ENCODE data around the gene SEMG2.

The SEMG2 gene

GRCh38 chr20:45206725-45207124, 14.4 kb upstream of the SEMG2 start, which contains the start of gene SEMG1:
Gene SEMG1, plus strand, starts transcription at chr20:45207033. Its CDS starts 21 bp downstream, at chr20:45207054.
- Histone ChIP-seq H3K9me2 (replicated peaks; ENCODE audit: insufficient read depth, low read length) (no peaks in the 10 kb centered on the region), H4K20me1 (ENCODE audit: insufficient read depth, low read length) (no peaks in the 10 kb centered on the region), H3F3A (ENCODE audit: insufficient read depth, low read length) (no peaks in the 10 kb centered on the region), H2AFZ (ENCODE audit: low read length) (no peak within 1 kb of the TSS), H3K9me3 (replicated peaks; ENCODE audit: insufficient read depth, low read length) (no peaks in the 10 kb centered on the region), H3K4me1 (ENCODE audit: low read length) (no peaks in the 10 kb centered on the region), H3K27me3 (replicated peaks; ENCODE audit: insufficient read depth, low read length) (no peaks in the 10 kb centered on the region), H3K36me3 (replicated peaks; ENCODE audit: insufficient read depth, low read length) (no peaks in the 10 kb centered on the region), H3K4me2 (ENCODE audit: low read depth, low read length) (no peak within 1 kb of the TSS), H3K79me2 (ENCODE audit: low read length) (no peaks in the 10 kb centered on the region), H3K9ac (ENCODE audit: low read length) (no peak within 1 kb of the TSS), H3K27ac (ENCODE audit: low read length) (no peak within 1 kb of the TSS), H3K4me3 (ENCODE audit: low read length) (no peak within 1 kb of the TSS)
- TF ChIP-seq EZH2 (optimal IDR thresholded peaks at IDR 0.05; ENCODE audit: low read depth, low read length), result no peak
- no peak for TF ChIP-seq EZH2phosphoT487 (IDR thresholded peaks at IDR 0.05; ENCODE audit: low read length)
- TF ChIP-seq CTCF (IDR thresholded peaks at IDR 0.05; ENCODE audit: low read length), result no peak
- DNase-seq, result no peak

- Histone ChIP-seq H3K27ac (ENCODE audit: low read length) (no peak overlapping the region), H3K27me3 (replicated peaks; ENCODE audit: insufficient read depth, low read length) (no peaks in the 10 kb centered on the region), H4K20me1 (ENCODE audit: insufficient read depth, low read length) (no peaks in the 10 kb centered on the region), H3K36me3 (replicated peaks; ENCODE audit: insufficient read depth, low read length) (no peaks in the 10 kb centered on the region), H3F3A (ENCODE audit: insufficient read depth, low read length) (no peaks in the 10 kb centered on the region), H3K4me2 (ENCODE audit: low read depth, low read length) (no peak overlapping the region), H3K4me3 (ENCODE audit: low read length) (no peak overlapping the region), H3K79me2 (ENCODE audit: low read length) (no peaks in the 10 kb centered on the region), H3K9me2 (replicated peaks; ENCODE audit: insufficient read depth, low read length) (no peaks in the 10 kb centered on the region), H3K4me1 (ENCODE audit: low read length) (no peaks in the 10 kb centered on the region), H3K9ac (ENCODE audit: low read length) (no peak overlapping the region), H3K9me3 (replicated peaks; ENCODE audit: insufficient read depth, low read length) (no peaks in the 10 kb centered on the region), H2AFZ (ENCODE audit: low read length) (no peak overlapping the region)
- no peak for DNase-seq
- TF ChIP-seq EZH2phosphoT487 (IDR thresholded peaks at IDR 0.05; ENCODE audit: low read length) (no peak), CTCF (IDR thresholded peaks at IDR 0.05; ENCODE audit: low read length) (no peak), EZH2 (optimal IDR thresholded peaks at IDR 0.05; ENCODE audit: low read depth, low read length) (no peak)
These were observed 11.2 kb upstream of the SEMG2 start for GRCh38 chr20:45209924-45210323.

- DNase-seq, result no peak
These were observed 9.4 kb upstream of the SEMG2 start for GRCh38 chr20:45211569-45212474.

More at GRCh38 chr20:45211569-45212474, 9.4 kb upstream of the SEMG2 start:
- Histone ChIP-seq H2AFZ (ENCODE audit: low read length) (no peak overlapping the region), H3K36me3 (replicated peaks; ENCODE audit: insufficient read depth, low read length) (no peaks in the 10 kb centered on the region), H3K79me2 (ENCODE audit: low read length) (no peaks in the 10 kb centered on the region), H3K9me2 (replicated peaks; ENCODE audit: insufficient read depth, low read length) (no peaks in the 10 kb centered on the region), H3K27ac (ENCODE audit: low read length) (no peak overlapping the region), H3K9ac (ENCODE audit: low read length) (no peak overlapping the region), H3K27me3 (replicated peaks; ENCODE audit: insufficient read depth, low read length) (no peaks in the 10 kb centered on the region), H3K9me3 (replicated peaks; ENCODE audit: insufficient read depth, low read length) (no peaks in the 10 kb centered on the region), H3K4me1 (ENCODE audit: low read length) (no peaks in the 10 kb centered on the region), H3F3A (ENCODE audit: insufficient read depth, low read length) (no peaks in the 10 kb centered on the region), H3K4me3 (ENCODE audit: low read length) (no peak overlapping the region), H3K4me2 (ENCODE audit: low read depth, low read length) (no peak overlapping the region), H4K20me1 (ENCODE audit: insufficient read depth, low read length) (no peaks in the 10 kb centered on the region)
- TF ChIP-seq EZH2 (optimal IDR thresholded peaks at IDR 0.05; ENCODE audit: low read depth, low read length), result no peak
- no peak for TF ChIP-seq EZH2phosphoT487 (IDR thresholded peaks at IDR 0.05; ENCODE audit: low read length)
- no peak for TF ChIP-seq CTCF (IDR thresholded peaks at IDR 0.05; ENCODE audit: low read length)

Measured in MM.1S (cell line).